Upper lobe of left lung (tissue), 6 donors: ENCODE data around the gene HPCAL1. TPM values are rescaled to one million over a fixed set of nuclear protein-coding genes. Genes with fewer than 3 reads are reported as not detected.
A peak's percentile ranks its signal among the peaks of the same experiment; 100 is the strongest.

ENCODE experiments used
- ATAC-seq, 2 donors: fragments of 200-7000 bp; cut with Tn5 transposase; one replicate each; pipeline ENCODE4 v1.9.1; 2022; ENCODE audit warnings: mild to moderate bottlenecking in 2 of 2, moderate library complexity in 2 of 2; ENCODE audit not compliant: low FRiP score in 2 of 2
- DNase-seq, 2 donors: peaks; one replicate each; pipeline ENCODE4 v3.0.0-alpha.2; 2019 to 2020
- H3K27ac ChIP-seq, 4 donors: fragments of 200-600 bp; sonication (generic); one replicate each; pipeline ENCODE4 v1.5.1; 2016 to 2019
- H3K27me3 ChIP-seq, 4 donors: fragments of 200-600 bp; sonication (generic); one replicate each; pipeline ENCODE4 v1.5.1; 2017 to 2019
- H3K36me3 ChIP-seq, 4 donors: fragments of 200-600 bp; sonication (generic); one replicate each; pipeline ENCODE4 v1.5.1; 2016 to 2019
- H3K4me1 ChIP-seq, 4 donors: fragments of 200-600 bp; sonication (generic); one replicate each; pipeline ENCODE4 v1.5.1; 2018 to 2019
- H3K4me3 ChIP-seq, 4 donors: fragments of 200-600 bp; sonication (generic); one replicate each; pipeline ENCODE4 v1.5.1; 2017 to 2019; ENCODE audit warnings: mild to moderate bottlenecking in 2 of 4, moderate library complexity in 1 of 4
- H3K9me3 ChIP-seq, 4 donors: fragments of 200-600 bp; sonication (generic); one replicate each; pipeline ENCODE4 v1.5.1; 2018 to 2019
- CTCF ChIP-seq, 6 experiments: fragments of 450-650 bp in 4 of 6; fragments of 200-600 bp in 2 of 6; sonication (generic) in 2 of 6; IDR thresholded peaks; one replicate each; pipeline ENCODE4 v1.5.1; 2016 to 2019; ENCODE audit warnings: antibody characterized with exemption in 6 of 6
- EP300 ChIP-seq, 4 donors: sonication (generic); formaldehyde crosslinking; IDR thresholded peaks; one replicate each; pipeline ENCODE4 v1.5.1; 2017; ENCODE audit warnings: antibody characterized with exemption in 4 of 4, control low read depth in 2 of 4
- POLR2A ChIP-seq, 4 donors: fragments of 450-650 bp; IDR thresholded peaks; one replicate each; pipeline ENCODE4 v1.5.1; 2016 to 2017; ENCODE audit warnings: antibody characterized with exemption in 4 of 4, mild to moderate bottlenecking in 2 of 4
- POLR2AphosphoS5 ChIP-seq, 2 donors: sonication (generic); formaldehyde crosslinking; IDR thresholded peaks; one replicate each; pipeline ENCODE4 v1.5.1; 2017; ENCODE audit warnings: antibody characterized with exemption in 2 of 2
- WGBS, 2 donors: methylation state at CpG; one replicate each; pipeline ENCODE4 v1.1.5; 2017 to 2018; 5-methylcytosine and 5-hydroxymethylcytosine counted together
- total RNA-seq, 6 donors: library from RNA; depleted of rRNA in 4 of 6; stranded (reverse); fragments of >200 nt in 4 of 6; gene quantifications; one replicate each; pipeline versions ENCODE4 v1.1.0 to v1.2.1, GENCODE V29; 2016 to 2021
- donor health status: DM: no; HTN: no; CAD: no; lungs with moderate emphysema.
- donor health status: DM: no; HTN: yes; CAD: no; lungs with severe emphysema.

The HPCAL1 gene
- total RNA-seq, 6 donors from 2014 or later = 131 to 481 (median 261) TPM

DNA sequence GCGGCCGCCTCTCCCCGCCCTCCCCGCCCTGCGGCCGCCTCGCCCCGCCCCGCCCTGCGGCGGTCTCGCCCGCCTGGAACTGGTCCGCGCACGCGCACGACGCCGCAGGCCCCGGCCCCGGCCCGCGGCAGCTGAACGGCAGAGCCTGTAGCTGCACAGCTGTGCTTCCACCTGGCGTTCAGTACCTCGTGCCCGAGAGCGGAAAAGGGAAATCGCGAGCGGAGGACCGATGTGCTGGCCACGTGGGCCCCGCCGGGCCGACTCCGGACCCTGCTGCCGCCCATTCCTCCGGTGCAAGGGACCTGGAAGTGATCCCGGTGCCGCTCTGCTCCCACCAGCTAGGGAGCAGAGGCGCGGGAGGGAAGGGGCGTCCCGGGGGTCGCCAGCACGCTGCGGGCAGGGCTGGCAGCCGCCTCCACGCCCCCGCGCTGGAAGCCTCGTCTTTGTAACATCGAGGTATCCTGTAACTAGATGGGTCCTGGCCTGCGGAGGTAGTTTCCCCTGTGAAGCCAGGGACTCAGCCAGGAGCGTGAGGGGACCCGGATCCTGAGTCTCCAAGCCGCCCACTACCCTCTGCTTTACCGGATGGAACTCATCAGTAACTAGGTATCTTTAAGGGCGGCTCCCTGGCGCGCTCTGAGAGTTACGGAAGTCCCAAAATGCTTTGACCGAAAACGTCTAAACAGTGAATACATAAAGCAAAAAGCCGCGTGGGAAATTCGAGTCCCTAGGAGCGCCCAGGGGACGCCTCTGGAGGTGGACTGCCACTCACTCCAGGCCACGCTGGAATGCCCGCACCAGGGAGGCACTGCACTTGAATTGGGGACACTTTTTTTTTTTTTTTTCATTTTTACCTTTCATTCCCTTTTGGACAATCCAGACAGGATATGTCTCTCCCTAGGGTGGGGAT lies 146.1 kb downstream of the HPCAL1 start:
- Histone ChIP-seq H3K27ac (peak overlapping the region; percentile 86 to 93 (median 92)), H3K36me3 (peaks cover 0 to 13% (median 5%) of the 10 kb centered on the region in 4 donors), H3K4me1 (peaks cover 32 to 39% (median 38%) of the 10 kb centered on the region in 4 donors), H3K27me3 (no peaks in the 10 kb centered on the region), H3K9me3 (no peaks in the 10 kb centered on the region), H3K4me3 (peak overlapping the region; percentile 67 to 87 (median 75))
- ATAC-seq (peak; percentile 15 to 85), DNase-seq (peak; percentile 92 to 99)
- WGBS, 2 donors = 0 to 4% methylated on average over 15 to 48 of the region's 73 CpGs
- TF ChIP-seq CTCF (IDR thresholded peaks at IDR 0.05) (peak in 3 of 6 experiments; percentile 6 to 47 (median 36)), POLR2AphosphoS5 (IDR thresholded peaks at IDR 0.05) (peak; percentile 76 to 86), POLR2A (IDR thresholded peaks at IDR 0.05) (peak in 3 of 4 donors; percentile 18 to 81 (median 37)), EP300 (IDR thresholded peaks at IDR 0.05) (no peak)

DNA sequence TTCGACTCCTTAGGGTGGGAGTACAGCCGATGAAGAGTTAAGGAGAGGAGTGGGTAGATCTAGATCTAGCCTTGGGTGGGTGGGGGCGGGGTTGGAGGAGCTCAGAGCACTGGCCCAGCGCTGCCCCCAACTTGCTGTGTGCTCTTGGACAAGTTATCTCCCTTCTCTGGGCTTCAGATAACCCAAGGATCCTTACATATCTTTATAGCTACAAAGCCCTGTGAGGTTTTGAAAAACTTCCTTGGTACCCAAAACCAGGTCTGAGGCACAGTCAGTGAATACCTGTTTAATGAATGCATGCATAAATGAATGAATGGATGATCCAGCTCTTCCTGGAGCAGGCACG lies 146.8 kb downstream of the HPCAL1 start:
- no peak for TF ChIP-seq POLR2AphosphoS5 (IDR thresholded peaks at IDR 0.05)
- ATAC-seq (no peak), DNase-seq (no peak)
- WGBS, 2 donors = 50 to 70% methylated on average over 5 of the region's 5 CpGs
- Histone ChIP-seq H3K4me3 (peak overlapping the region in 3 of 4 donors; percentile 67 to 75 (median 75)), H3K9me3 (no peaks in the 10 kb centered on the region), H3K4me1 (peaks cover 32 to 39% (median 38%) of the 10 kb centered on the region in 4 donors), H3K36me3 (peaks cover 0 to 6% (median under 1%) of the 10 kb centered on the region in 4 donors), H3K27ac (no peak overlapping the region), H3K27me3 (no peaks in the 10 kb centered on the region)

- Histone ChIP-seq H3K27me3 (no peaks in the 10 kb centered on the region), H3K4me3 (peak overlapping the region in 1 of 4 donors; percentile 67), H3K9me3 (no peaks in the 10 kb centered on the region), H3K27ac (peak overlapping the region in 2 of 4 donors; percentile 46 to 58), H3K36me3 (peaks cover 0 to under 1% (median 0%) of the 10 kb centered on the region in 4 donors), H3K4me1 (peaks cover 32 to 39% (median 38%) of the 10 kb centered on the region in 4 donors)
- TF ChIP-seq CTCF (IDR thresholded peaks at IDR 0.05) = no peak
- TF ChIP-seq POLR2AphosphoS5 (IDR thresholded peaks at IDR 0.05) = peak; percentile 9 to 43
- peak in 1 of 4 donors; percentile 24 for TF ChIP-seq EP300 (IDR thresholded peaks at IDR 0.05)
- TF ChIP-seq POLR2A (IDR thresholded peaks at IDR 0.05) = no peak
- ATAC-seq = no peak
- WGBS, 2 donors = 73 to 74% methylated on average over 17 to 22 of the region's 22 CpGs
- DNase-seq = peak in 1 of 2 donors; percentile 70
Observed at GRCh38 chr2:10449838-10450691, 147.4 kb downstream of the HPCAL1 start.

GRCh38 chr2:10451819-10452218 lies 149.1 kb downstream of the HPCAL1 start:
- ATAC-seq = no peak
- no peak for DNase-seq
- TF ChIP-seq EP300 (IDR thresholded peaks at IDR 0.05) (no peak), POLR2A (IDR thresholded peaks at IDR 0.05) (no peak)

GRCh38 chr2:10452312-10452711 lies 149.6 kb downstream of the HPCAL1 start:
- ATAC-seq (peak in 1 of 2 donors; percentile 37), DNase-seq (peak in 1 of 2 donors; percentile 87)
- TF ChIP-seq POLR2AphosphoS5 (IDR thresholded peaks at IDR 0.05) (peak in 1 of 2 donors; percentile 18), EP300 (IDR thresholded peaks at IDR 0.05) (peak in 1 of 4 donors; percentile 43), POLR2A (IDR thresholded peaks at IDR 0.05) (no peak), CTCF (IDR thresholded peaks at IDR 0.05) (no peak)

More at GRCh38 chr2:10451819-10452218, 149.1 kb downstream of the HPCAL1 start:
- Histone ChIP-seq H3K27ac (peak overlapping the region in 2 of 4 donors; percentile 8 to 54), H3K36me3 (no peaks in the 10 kb centered on the region), H3K27me3 (no peaks in the 10 kb centered on the region), H3K9me3 (no peaks in the 10 kb centered on the region), H3K4me3 (no peak overlapping the region), H3K4me1 (peaks cover 21 to 30% (median 26%) of the 10 kb centered on the region in 4 donors)
- WGBS, 2 donors = 94% methylated on average over 6 of the region's 6 CpGs

More at GRCh38 chr2:10452312-10452711, 149.6 kb downstream of the HPCAL1 start:
- WGBS, 2 donors = 50 to 64% methylated on average over 3 of the region's 3 CpGs
- H3K4me3 ChIP-seq = no peak overlapping the region
- peaks cover 16 to 25% (median 22%) of the 10 kb centered on the region in 4 donors for H3K4me1 ChIP-seq
- H3K36me3 ChIP-seq = no peaks in the 10 kb centered on the region
- H3K27me3 ChIP-seq = no peaks in the 10 kb centered on the region
- H3K9me3 ChIP-seq = no peaks in the 10 kb centered on the region
- peak overlapping the region in 2 of 4 donors; percentile 8 to 54 for H3K27ac ChIP-seq
